Activated naive CD4-positive, alpha-beta T cell treated with anti-CD3 and anti-CD28 coated beads, Interleukin-2, amount 50 U/mL, for 24 hours (primary cell): Measurements from ENCODE around the gene H2BK1.

Source experiments
- H3K27ac Mint-ChIP-seq: one replicate; pipeline ENCODE4 v1.8.0; 2021; ENCODE audit warnings: mild to moderate bottlenecking, mixed read lengths
- H3K27me3 Mint-ChIP-seq: one replicate; pipeline ENCODE4 v1.8.0; 2021; ENCODE audit warnings: mixed read lengths
- H3K36me3 Mint-ChIP-seq: one replicate; pipeline ENCODE4 v1.8.0; 2021; ENCODE audit warnings: mixed read lengths
- H3K4me1 Mint-ChIP-seq: one replicate; pipeline ENCODE4 v1.8.0; 2021; ENCODE audit warnings: mixed read lengths
- H3K4me3 Mint-ChIP-seq: one replicate; pipeline ENCODE4 v1.8.0; 2021; ENCODE audit warnings: mild to moderate bottlenecking, mixed read lengths
- H3K9me3 Mint-ChIP-seq: one replicate; pipeline ENCODE4 v1.8.0; 2021; ENCODE audit warnings: mixed read lengths

Gene H2BK1

GRCh38 chr7:151201751-151202150 lies 8.5 kb downstream of the H2BK1 start:
- H3K27ac Mint-ChIP-seq, result no peak overlapping the region
- H3K27me3 Mint-ChIP-seq, result no peaks in the 10 kb centered on the region
- H3K4me3 Mint-ChIP-seq, result no peak overlapping the region
- peaks cover 9% of the 10 kb centered on the region for H3K4me1 Mint-ChIP-seq
- H3K9me3 Mint-ChIP-seq, result no peaks in the 10 kb centered on the region
- no peaks in the 10 kb centered on the region for H3K36me3 Mint-ChIP-seq

DNA sequence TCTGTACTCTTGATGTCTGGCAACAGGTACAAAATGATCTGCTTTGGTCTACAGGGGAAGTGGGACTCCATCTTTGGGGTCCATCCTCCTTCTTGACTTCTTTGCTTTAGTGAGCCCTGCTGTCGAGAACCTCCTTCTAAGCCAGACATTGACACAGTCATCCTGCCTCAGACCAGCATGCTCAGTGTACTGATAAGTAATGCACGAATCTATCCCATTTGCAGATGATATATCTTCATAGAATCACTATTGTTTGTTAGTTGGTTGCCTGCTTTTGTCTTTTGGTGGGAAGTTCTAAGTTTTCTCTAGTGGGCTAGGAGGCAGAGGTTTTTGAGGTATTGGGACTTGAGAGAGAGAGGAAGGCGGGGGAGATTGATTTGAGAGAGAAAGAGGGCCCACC lies 8.9 kb downstream of the H2BK1 start:
- H3K4me1 Mint-ChIP-seq, result peaks cover 5% of the 10 kb centered on the region
- H3K9me3 Mint-ChIP-seq, result no peaks in the 10 kb centered on the region
- H3K27ac Mint-ChIP-seq, result no peak overlapping the region
- no peaks in the 10 kb centered on the region for H3K27me3 Mint-ChIP-seq
- no peaks in the 10 kb centered on the region for H3K36me3 Mint-ChIP-seq
- H3K4me3 Mint-ChIP-seq, result no peak overlapping the region

DNA sequence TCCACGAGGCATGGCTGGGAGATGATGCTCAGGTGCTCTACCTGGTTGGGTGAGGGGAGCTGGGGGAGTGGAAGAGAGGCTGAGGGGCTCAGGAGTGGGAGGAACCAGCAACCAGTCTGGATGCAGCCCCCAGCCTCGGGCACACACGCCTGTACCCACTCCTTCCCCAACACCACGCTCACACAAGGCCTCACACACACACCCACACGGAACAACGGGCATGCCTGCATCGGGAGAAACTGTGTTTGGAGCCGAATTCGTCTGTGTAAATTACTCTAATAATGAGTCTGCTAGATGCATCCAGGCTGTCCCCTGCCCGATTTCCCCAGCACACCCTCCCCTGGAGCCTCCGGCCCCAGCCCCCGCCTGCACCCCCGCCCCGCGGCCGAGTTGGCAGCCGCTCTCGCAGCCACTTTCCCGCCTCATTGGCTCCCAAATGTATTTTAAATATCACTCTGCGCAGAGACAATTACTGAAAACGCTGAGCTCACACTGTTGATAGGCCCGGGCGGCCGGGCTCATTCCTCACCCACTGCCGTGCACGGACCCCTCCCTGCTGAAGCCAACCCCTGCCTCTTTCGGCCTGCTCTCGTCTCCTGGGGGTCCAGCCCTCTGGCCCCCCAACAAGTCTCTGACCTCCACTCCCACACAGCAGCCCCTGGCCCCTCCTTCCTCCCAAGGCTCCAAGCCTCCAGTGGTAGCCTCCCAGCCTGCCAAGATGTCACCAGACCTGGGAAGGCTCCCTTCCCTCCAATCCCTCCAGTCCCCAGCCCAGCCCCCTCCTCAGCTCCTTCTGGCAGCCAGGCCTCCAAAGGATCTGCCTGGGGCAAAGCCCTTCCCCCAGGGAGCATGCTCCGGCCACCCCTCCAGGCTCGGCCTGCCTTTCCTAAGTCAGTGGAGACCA lies 11.1 kb downstream of the H2BK1 start:
- H3K27ac Mint-ChIP-seq, result no peak overlapping the region

DNA sequence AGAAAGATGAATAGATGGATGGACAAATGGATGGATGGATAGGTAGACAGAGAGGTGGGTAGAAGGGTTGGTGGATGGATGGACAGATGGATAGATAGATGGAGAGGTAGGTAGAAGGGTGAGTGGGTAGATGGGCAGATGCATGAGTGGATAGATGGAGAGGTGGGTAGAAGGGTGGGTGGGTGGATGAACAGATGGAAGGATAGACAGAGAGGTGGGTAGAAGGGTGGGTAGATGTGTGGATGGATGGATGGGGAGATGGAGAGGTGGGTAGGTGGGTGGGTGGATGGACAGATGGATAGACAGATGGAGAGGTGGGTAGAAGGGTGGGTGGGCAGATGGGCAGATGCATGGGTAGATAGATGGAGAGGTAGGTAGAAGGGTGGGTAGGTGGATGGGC lies 12.4 kb downstream of the H2BK1 start:
- Mint-ChIP-seq H3K27me3 (peaks cover 5% of the 10 kb centered on the region), H3K4me1 (no peaks in the 10 kb centered on the region), H3K9me3 (no peaks in the 10 kb centered on the region), H3K36me3 (no peaks in the 10 kb centered on the region), H3K4me3 (no peak overlapping the region), H3K27ac (no peak overlapping the region)

More for the DNA sequence above, 11.1 kb downstream of the H2BK1 start:
- Mint-ChIP-seq H3K27me3 (peaks cover 5% of the 10 kb centered on the region), H3K4me1 (no peaks in the 10 kb centered on the region), H3K36me3 (no peaks in the 10 kb centered on the region), H3K9me3 (no peaks in the 10 kb centered on the region), H3K4me3 (no peak overlapping the region)

- Mint-ChIP-seq H3K9me3 (no peaks in the 10 kb centered on the region), H3K4me3 (no peak overlapping the region), H3K27ac (no peak overlapping the region), H3K27me3 (peaks cover 5% of the 10 kb centered on the region), H3K36me3 (no peaks in the 10 kb centered on the region), H3K4me1 (no peaks in the 10 kb centered on the region)
Observed at GRCh38 chr7:151195616-151196450, 14.5 kb downstream of the H2BK1 start.

DNA sequence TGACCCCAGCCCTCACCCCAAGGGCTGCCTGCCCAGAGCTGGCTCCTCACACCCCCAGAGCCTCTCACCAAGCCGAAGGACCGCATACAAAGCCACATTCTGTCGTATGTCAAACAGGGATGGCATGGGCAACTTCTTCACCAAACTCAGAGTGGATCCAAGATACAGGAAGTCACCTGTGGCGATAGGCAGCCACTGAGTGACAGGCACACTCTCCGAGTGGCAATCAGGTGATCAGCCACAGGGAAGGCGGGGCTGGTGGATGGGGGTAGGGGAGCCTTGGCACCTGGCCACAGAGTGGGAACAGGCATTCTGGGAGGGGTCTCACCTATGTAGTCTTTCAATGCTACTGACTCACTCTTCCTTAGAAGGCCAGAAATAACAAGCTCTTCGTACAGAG lies 16.1 kb downstream of the H2BK1 start:
- Mint-ChIP-seq H3K9me3 (no peaks in the 10 kb centered on the region), H3K36me3 (no peaks in the 10 kb centered on the region), H3K4me3 (no peak overlapping the region), H3K4me1 (no peaks in the 10 kb centered on the region), H3K27me3 (peaks cover 7% of the 10 kb centered on the region), H3K27ac (no peak overlapping the region)

DNA sequence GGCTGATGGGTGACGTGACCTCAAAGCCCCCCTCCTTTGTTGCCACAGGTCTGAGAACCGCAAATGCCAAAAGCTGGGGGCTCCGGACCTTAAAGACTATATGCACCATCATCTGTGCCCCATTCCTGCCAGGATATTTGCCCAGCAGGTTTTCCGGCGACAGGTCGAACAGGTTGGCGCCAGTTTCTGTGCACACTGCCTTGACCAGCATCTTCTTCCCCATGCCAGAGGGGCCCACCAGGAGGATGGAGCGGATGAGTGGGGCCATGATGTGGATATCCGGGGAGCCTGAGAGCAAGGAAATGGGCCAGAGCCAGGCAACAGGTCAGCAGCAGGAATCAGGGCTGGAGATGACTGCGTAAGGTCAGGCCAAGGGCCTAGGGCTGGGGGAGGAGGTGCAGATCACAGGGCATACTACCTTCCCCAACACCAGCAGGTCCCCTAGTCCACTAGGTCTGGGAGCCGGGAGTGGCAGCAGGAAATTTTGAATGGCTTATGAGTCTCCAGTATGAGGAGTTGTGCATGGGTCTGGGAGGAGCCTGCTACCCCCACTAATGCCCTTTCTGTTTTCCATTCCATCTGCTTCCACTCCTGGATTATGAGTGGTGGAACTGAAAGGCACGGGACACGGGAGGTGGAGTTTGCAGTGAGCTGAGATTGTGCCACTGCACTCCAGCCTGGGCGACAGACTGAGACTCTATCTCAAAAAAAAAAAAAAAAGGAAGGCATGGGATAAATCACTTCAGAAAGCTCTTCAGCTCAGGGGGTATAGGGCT lies 16.9 kb downstream of the H2BK1 start:
- Mint-ChIP-seq H3K27me3 (peaks cover 7% of the 10 kb centered on the region), H3K36me3 (no peaks in the 10 kb centered on the region), H3K4me1 (no peaks in the 10 kb centered on the region), H3K4me3 (no peak overlapping the region), H3K27ac (no peak overlapping the region), H3K9me3 (no peaks in the 10 kb centered on the region)

- H3K4me3 Mint-ChIP-seq, result no peak overlapping the region
- H3K27me3 Mint-ChIP-seq, result peaks cover 7% of the 10 kb centered on the region
- H3K27ac Mint-ChIP-seq, result no peak overlapping the region
- no peaks in the 10 kb centered on the region for H3K4me1 Mint-ChIP-seq
- no peaks in the 10 kb centered on the region for H3K36me3 Mint-ChIP-seq
- H3K9me3 Mint-ChIP-seq, result no peaks in the 10 kb centered on the region
Observed at GRCh38 chr7:151192002-151192539, 18.2 kb downstream of the H2BK1 start.

DNA sequence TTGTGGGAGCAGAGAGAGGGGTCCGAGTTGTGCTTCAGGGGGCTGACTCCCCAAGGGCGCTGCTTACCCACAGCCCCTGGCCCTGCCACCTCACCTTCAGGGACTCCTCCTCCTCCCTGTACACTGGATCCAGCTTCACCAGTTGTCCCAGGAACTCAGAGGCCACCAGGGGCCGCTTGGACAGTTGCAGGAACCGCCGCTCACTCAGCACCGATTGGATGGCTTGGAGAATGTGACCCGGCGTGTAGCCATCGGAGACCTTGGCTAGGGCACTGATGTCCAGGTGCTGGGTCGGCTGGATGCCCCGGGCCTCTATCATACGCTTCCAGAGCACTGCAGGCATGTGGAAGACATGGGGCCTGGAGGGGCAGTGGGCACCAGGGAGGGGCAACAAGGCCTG lies 18.7 kb downstream of the H2BK1 start:
- no peaks in the 10 kb centered on the region for H3K9me3 Mint-ChIP-seq
- no peaks in the 10 kb centered on the region for H3K4me1 Mint-ChIP-seq
- no peak overlapping the region for H3K4me3 Mint-ChIP-seq
- H3K36me3 Mint-ChIP-seq, result no peaks in the 10 kb centered on the region
- peaks cover 7% of the 10 kb centered on the region for H3K27me3 Mint-ChIP-seq
- H3K27ac Mint-ChIP-seq, result no peak overlapping the region

- Mint-ChIP-seq H3K9me3 (no peaks in the 10 kb centered on the region), H3K4me3 (no peak overlapping the region), H3K36me3 (no peaks in the 10 kb centered on the region), H3K4me1 (no peaks in the 10 kb centered on the region), H3K27me3 (peaks cover 2% of the 10 kb centered on the region), H3K27ac (no peak overlapping the region)
Observed at GRCh38 chr7:151189038-151189437, 21.2 kb downstream of the H2BK1 start.

DNA sequence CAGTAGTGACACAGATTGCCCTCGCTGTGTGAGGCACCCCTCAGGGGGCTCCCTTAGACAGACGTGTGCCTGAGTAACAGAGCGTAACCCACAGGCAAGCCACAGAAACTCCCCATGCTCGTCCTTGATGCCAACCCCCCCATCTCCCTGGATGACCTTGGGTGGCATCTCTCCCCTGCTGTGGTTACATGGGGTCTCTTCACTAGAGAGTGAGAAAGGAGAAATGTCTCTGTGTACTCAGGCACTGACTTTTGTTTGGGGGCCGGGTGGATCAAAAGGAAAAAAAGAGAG lies 22.1 kb downstream of the H2BK1 start:
- Mint-ChIP-seq H3K27ac (no peak overlapping the region), H3K4me1 (no peaks in the 10 kb centered on the region), H3K27me3 (peaks cover 2% of the 10 kb centered on the region), H3K9me3 (no peaks in the 10 kb centered on the region), H3K36me3 (no peaks in the 10 kb centered on the region), H3K4me3 (no peak overlapping the region)

- Mint-ChIP-seq H3K27ac (no peak overlapping the region), H3K4me3 (no peak overlapping the region), H3K27me3 (peaks cover 2% of the 10 kb centered on the region)
Observed at GRCh38 chr7:151187409-151188251, 22.7 kb downstream of the H2BK1 start.

DNA sequence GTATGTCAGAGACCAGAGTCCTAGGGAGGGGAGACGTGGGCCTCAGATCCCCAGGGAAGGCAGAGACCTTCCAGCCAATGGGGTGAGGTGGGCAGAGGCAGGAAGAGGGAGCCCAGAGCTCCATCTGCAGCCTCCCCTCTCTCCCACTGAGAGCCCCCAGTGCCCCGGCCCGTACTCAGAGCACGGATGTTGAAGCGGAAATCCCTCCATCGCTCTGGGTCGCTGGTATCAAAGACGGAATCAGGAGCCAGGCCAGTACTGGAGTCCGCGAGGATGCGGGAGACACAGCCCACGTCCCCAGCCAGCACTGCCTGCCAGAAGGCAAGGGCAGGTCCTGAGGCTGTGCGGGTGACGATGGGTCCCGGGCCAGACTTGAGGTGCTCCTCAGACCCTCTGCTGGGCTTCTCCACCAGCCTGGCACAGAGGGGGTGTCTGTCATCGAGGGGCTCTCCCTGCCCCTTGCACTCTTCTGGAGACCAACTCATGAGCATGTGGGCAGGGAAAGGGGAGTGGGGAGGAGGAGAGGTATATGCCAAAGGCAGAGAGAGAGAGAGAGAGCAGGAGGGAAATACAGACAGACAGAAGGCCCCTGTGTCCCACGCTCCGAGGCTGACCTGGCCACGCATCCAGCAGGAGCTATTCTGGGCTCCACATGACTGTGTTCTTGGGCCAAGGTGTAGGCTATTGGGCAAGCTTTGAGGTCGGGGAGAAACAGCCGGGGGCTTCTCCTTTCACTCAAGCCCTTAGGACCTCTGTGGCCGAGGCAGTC lies 23.5 kb downstream of the H2BK1 start, which contains the start of gene ASB10:
Gene ASB10 (minus strand): TSS at position 611 of the 769 bp plus-strand sequence. CDS start 120 bp downstream, at position 491.
- Mint-ChIP-seq H3K9me3 (no peaks in the 10 kb centered on the region), H3K27ac (no peak within 1 kb of the TSS), H3K36me3 (no peaks in the 10 kb centered on the region), H3K4me1 (no peaks in the 10 kb centered on the region), H3K27me3 (peaks cover 2% of the 10 kb centered on the region), H3K4me3 (no peak within 1 kb of the TSS)

More at GRCh38 chr7:151187409-151188251, 22.7 kb downstream of the H2BK1 start:
- no peaks in the 10 kb centered on the region for H3K36me3 Mint-ChIP-seq
- H3K4me1 Mint-ChIP-seq, result no peaks in the 10 kb centered on the region
- no peaks in the 10 kb centered on the region for H3K9me3 Mint-ChIP-seq
